HEK293 (cell line): ENCODE results near the gene ABLIM2.
A peak's percentile ranks its signal among the peaks of the same experiment; 100 is the strongest.

Experiments used
- CTCF ChIA-PET: fragments of 350-600 bp; formaldehyde crosslinking; extraction: SDS; loops from one replicate; lab custom pipeline; 2021; ENCODE audit warnings: antibody characterized with exemption; lab: Yijun Ruan, JAX
- POLR2A ChIA-PET: fragments of 300-600 bp; formaldehyde crosslinking; extraction: SDS; loops from one replicate; lab custom pipeline; 2020; ENCODE audit warnings: antibody characterized with exemption, inconsistent platforms; lab: Yijun Ruan, JAX
- H3K27ac ChIP-seq: fragments of 200-500 bp; sonication (Bioruptor generic); 2 replicates; pipeline ENCODE4 v1.5.1; 2014; ENCODE audit warnings: low read depth, low read length, control low read depth, inconsistent platforms; ENCODE audit errors: extremely low read depth
- H3K36me3 ChIP-seq, 2 experiments: fragments of 200-500 bp in 1 of 2; sonication (Bioruptor generic) in 1 of 2; 1 replicate in 1 of 2; 2 replicates in 1 of 2; pipeline ENCODE4 v1.5.1; 2014 to 2017; ENCODE audit warnings: inconsistent platforms in 2 of 2, low read length in 2 of 2; ENCODE audit not compliant: control insufficient read depth in 2 of 2, insufficient read depth in 1 of 2
- H3K4me1 ChIP-seq: fragments of 200-500 bp; sonication (Bioruptor generic); 2 replicates; pipeline ENCODE4 v1.5.1; 2014; ENCODE audit warnings: mild to moderate bottlenecking, low read length, inconsistent platforms; ENCODE audit not compliant: control insufficient read depth, insufficient read depth
- H3K4me3 ChIP-seq: 2 replicates; pipeline ENCODE4 v1.5.1; 2011; ENCODE audit warnings: low read depth, mild to moderate bottlenecking, control low read depth, low read length, moderate library complexity
- H3K9me3 ChIP-seq: fragments of 200-500 bp; sonication (Bioruptor generic); 2 replicates; pipeline ENCODE4 v1.5.1; 2014; ENCODE audit warnings: low read depth, low read length, inconsistent platforms; ENCODE audit not compliant: control insufficient read depth, insufficient read depth
- EGR2 ChIP-seq: fragments of 450-650 bp; formaldehyde crosslinking; IDR thresholded peaks from 2 replicates; pipeline ENCODE4 v1.5.1; 2016; ENCODE audit warnings: low read depth, missing biosample characterization, missing genetic modification characterization
- FEZF1 ChIP-seq: fragments of 450-650 bp; formaldehyde crosslinking; IDR thresholded peaks from 2 replicates; pipeline ENCODE4 v1.5.1; 2016; ENCODE audit warnings: missing biosample characterization, missing genetic modification characterization
- GLI2 ChIP-seq: fragments of 450-650 bp; formaldehyde crosslinking; IDR thresholded peaks from 2 replicates; pipeline ENCODE4; 2017; ENCODE audit warnings: missing biosample characterization, missing genetic modification characterization, low read depth, borderline replicate concordance
- GLIS1 ChIP-seq: fragments of 450-650 bp; formaldehyde crosslinking; IDR thresholded peaks from 2 replicates; pipeline ENCODE4 v1.5.1; 2016; ENCODE audit warnings: missing biosample characterization, missing genetic modification characterization
- HOXC10 ChIP-seq: sonication (generic); formaldehyde crosslinking; IDR thresholded peaks from 2 replicates; pipeline ENCODE4 v1.8.1; 2023; ENCODE audit warnings: mild to moderate bottlenecking, missing genetic modification reagents
- OSR2 ChIP-seq: fragments of 450-650 bp; formaldehyde crosslinking; IDR thresholded peaks from 2 replicates; pipeline ENCODE4 v1.5.1; 2016; ENCODE audit warnings: missing biosample characterization, missing genetic modification characterization
- RBAK ChIP-seq: fragments of 450-650 bp; formaldehyde crosslinking; IDR thresholded peaks from 2 replicates; pipeline ENCODE4 v1.5.1; 2016; ENCODE audit warnings: missing biosample characterization, missing genetic modification characterization
- SP2 ChIP-seq: fragments of 450-650 bp; formaldehyde crosslinking; IDR thresholded peaks from 2 replicates; pipeline ENCODE4 v1.5.1; 2016; ENCODE audit warnings: missing biosample characterization, missing genetic modification characterization
- ZFHX2 ChIP-seq: fragments of 450-650 bp; formaldehyde crosslinking; conservative IDR thresholded peaks from 2 replicates; pipeline ENCODE4 v1.5.1; 2016; ENCODE audit warnings: missing biosample characterization, missing genetic modification characterization
- ZIC2 ChIP-seq: fragments of 450-650 bp; formaldehyde crosslinking; IDR thresholded peaks from 2 replicates; pipeline ENCODE4 v1.5.1; 2016; ENCODE audit warnings: missing biosample characterization, missing genetic modification characterization
- ZNF114 ChIP-seq: fragments of 450-650 bp; formaldehyde crosslinking; IDR thresholded peaks from 2 replicates; pipeline ENCODE4 v1.5.0; 2017; ENCODE audit warnings: missing biosample characterization, missing genetic modification characterization
- ZNF155 ChIP-seq: fragments of 450-650 bp; formaldehyde crosslinking; IDR thresholded peaks from 2 replicates; pipeline ENCODE4 v1.5.1; 2016; ENCODE audit warnings: missing biosample characterization, missing genetic modification characterization
- ZNF175 ChIP-seq: fragments of 450-650 bp; formaldehyde crosslinking; IDR thresholded peaks from 2 replicates; pipeline ENCODE4 v1.5.1; 2016; ENCODE audit warnings: missing biosample characterization, missing genetic modification characterization
- ZNF266 ChIP-seq: fragments of 450-650 bp; formaldehyde crosslinking; IDR thresholded peaks from 2 replicates; pipeline ENCODE4 v1.5.1; 2016; ENCODE audit warnings: missing biosample characterization, missing genetic modification characterization, low read depth
- ZNF292 ChIP-seq: fragments of 450-650 bp; formaldehyde crosslinking; IDR thresholded peaks from 2 replicates; pipeline ENCODE4 v1.5.1; 2016; ENCODE audit warnings: low read depth, missing biosample characterization, missing genetic modification characterization, borderline replicate concordance
- ZNF311 ChIP-seq: fragments of 450-650 bp; formaldehyde crosslinking; IDR thresholded peaks from 2 replicates; pipeline ENCODE4 v1.5.1; 2017; ENCODE audit warnings: missing biosample characterization, missing genetic modification characterization, borderline replicate concordance
- ZNF433 ChIP-seq: fragments of 450-650 bp; formaldehyde crosslinking; IDR thresholded peaks from 2 replicates; pipeline ENCODE4 v1.5.1; 2016; ENCODE audit warnings: missing biosample characterization, missing genetic modification characterization, low read depth
- ZNF473 ChIP-seq: fragments of 450-650 bp; formaldehyde crosslinking; IDR thresholded peaks from 2 replicates; pipeline ENCODE4 v1.5.1; 2017; ENCODE audit warnings: missing biosample characterization, missing genetic modification characterization
- ZNF48 ChIP-seq: fragments of 450-650 bp; formaldehyde crosslinking; IDR thresholded peaks from 2 replicates; pipeline ENCODE4 v1.5.1; 2016; ENCODE audit warnings: missing biosample characterization, missing genetic modification characterization
- ZNF514 ChIP-seq: fragments of 450-650 bp; formaldehyde crosslinking; IDR thresholded peaks from 2 replicates; pipeline ENCODE4 v1.5.1; 2016; ENCODE audit warnings: missing biosample characterization, missing genetic modification characterization
- ZNF561 ChIP-seq: fragments of 450-650 bp; IDR thresholded peaks from 2 replicates; pipeline ENCODE4 v1.5.1; 2018; ENCODE audit warnings: missing biosample characterization, missing genetic modification characterization, borderline replicate concordance
- ZNF585B ChIP-seq: fragments of 450-650 bp; formaldehyde crosslinking; IDR thresholded peaks from 2 replicates; pipeline ENCODE4 v1.5.1; 2016; ENCODE audit warnings: missing biosample characterization, missing genetic modification characterization
- ZNF600 ChIP-seq: fragments of 450-650 bp; formaldehyde crosslinking; IDR thresholded peaks from 2 replicates; pipeline ENCODE4 v1.5.1; 2016; ENCODE audit warnings: missing biosample characterization, missing genetic modification characterization
- ZNF777 ChIP-seq: fragments of 450-650 bp; formaldehyde crosslinking; IDR thresholded peaks from 2 replicates; pipeline ENCODE4 v1.5.1; 2017; ENCODE audit warnings: missing biosample characterization, missing genetic modification characterization, borderline replicate concordance
- ZSCAN23 ChIP-seq: fragments of 450-650 bp; formaldehyde crosslinking; IDR thresholded peaks from 2 replicates; pipeline ENCODE4 v1.5.1; 2016; ENCODE audit warnings: missing biosample characterization, missing genetic modification characterization
- TF ChIP-seq, protein P1 (sequence below): fragments of 450-650 bp; formaldehyde crosslinking; optimal IDR thresholded peaks from 2 replicates; pipeline ENCODE3; 2016; ENCODE audit warnings: missing biosample characterization, mild to moderate bottlenecking, missing genetic modification characterization
- TF ChIP-seq, protein P2 (sequence below): fragments of 450-650 bp; formaldehyde crosslinking; IDR thresholded peaks from 2 replicates; pipeline ENCODE4 v1.5.1; 2016; ENCODE audit warnings: missing biosample characterization, missing genetic modification characterization
- TF ChIP-seq, protein P3 (sequence below): fragments of 450-650 bp; formaldehyde crosslinking; IDR thresholded peaks from 2 replicates; pipeline ENCODE4 v1.5.1; 2016; ENCODE audit warnings: missing biosample characterization, missing genetic modification characterization
- TF ChIP-seq, protein P4 (sequence below): fragments of 450-650 bp; formaldehyde crosslinking; IDR thresholded peaks from 2 replicates; pipeline ENCODE4; 2016; ENCODE audit warnings: missing biosample characterization, missing genetic modification characterization

Gene ABLIM2

DNA sequence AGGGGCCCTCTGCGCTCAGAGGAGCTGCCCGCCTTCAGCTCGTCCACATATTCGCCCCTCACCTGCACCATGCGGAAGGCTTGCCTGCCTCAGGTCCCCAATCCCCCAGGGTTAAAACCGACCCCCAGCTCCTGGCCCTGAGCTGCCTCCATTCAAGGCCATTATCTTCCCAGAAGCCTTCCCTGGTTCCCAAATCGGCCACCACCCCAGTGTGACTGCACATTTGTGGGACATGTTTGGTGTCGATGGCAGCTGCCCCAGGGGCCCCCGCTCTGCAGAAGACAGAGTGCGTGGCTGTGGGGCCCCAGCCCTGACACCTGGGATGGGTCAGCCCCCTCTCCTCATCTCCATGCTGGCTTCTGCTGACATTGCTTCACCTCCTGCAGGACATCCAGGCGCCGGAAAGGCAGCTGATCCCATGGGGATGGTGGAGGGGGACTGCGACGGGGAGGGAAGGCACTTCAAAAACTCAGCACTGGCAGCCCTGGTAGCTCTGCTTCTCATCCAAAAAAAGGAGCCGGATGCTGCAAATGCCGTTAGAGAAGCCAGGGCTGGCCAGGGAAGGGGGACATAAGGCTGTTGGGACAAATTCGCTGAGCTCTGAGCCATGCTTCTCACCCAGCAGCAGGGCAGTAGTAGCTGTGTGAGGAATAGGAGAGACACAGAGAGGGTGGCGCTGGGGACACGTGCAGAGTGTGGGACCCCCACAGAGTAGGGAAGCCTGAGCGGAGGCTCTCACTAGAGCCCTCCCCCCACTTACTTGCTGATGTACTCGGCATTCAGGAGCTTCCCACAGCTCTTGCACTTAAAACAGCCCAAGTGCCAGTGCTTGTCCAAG, 78.5 kb downstream of the ABLIM2 start:
- peak; percentile 24; the same call in 1 of the 2 replicates for TF ChIP-seq ZIC2 (tag by site-specific recombination)
- no peak for TF ChIP-seq ZNF514 (tag by site-specific recombination)
- H3K9me3 ChIP-seq, result no peaks in the 10 kb centered on the region
- no peak overlapping the region for H3K27ac ChIP-seq
- POLR2A ChIA-PET, result no interaction called here
- no peaks in the 10 kb centered on the region for H3K36me3 ChIP-seq
- H3K4me1 ChIP-seq, result no peaks in the 10 kb centered on the region
- CTCF ChIA-PET, result no interaction called here
- H3K4me3 ChIP-seq, result no peak overlapping the region

DNA sequence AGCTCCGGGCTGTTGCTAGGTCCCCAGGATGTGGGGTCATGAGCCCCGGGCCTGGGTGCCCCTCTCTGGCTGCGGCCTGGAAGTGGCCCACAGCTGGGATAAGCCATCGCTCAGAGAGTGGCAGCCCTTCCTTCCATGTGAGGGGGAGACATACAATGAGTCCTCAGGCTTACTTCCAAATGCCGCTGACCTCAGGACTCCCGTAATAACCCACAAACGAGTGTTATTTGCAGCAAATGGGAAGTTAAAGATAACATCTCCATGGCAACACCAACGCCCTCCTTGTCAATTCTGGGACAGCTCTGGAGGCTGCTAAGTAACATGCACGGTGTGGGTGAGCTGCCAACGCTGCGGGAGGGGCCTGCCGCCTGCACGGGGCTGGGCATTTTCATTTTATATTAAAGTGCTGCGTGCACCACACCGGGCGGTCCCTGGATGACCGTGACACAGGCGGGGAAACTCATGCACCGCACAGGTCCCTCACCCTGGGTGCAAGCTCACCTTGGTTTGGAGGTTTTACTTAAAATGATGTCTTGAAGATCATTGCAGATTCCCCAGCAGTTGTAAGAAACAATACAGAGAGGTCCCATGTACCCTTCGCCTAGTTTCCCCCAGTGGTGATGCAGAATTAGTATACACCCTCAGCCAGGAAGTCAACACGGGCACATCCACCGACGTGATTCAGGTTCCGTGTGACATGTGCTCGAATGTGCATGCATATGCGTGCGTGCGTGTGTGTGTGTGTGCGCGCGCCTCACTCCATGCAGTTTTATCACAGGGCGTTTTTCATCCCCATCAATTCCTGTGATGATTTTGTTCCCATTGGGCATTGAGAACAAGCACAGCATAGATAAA, 79.4 kb downstream of the ABLIM2 start:
- POLR2A ChIA-PET, result interaction anchor here (0.5 kb wide), 1 partner anchor 329 kb away, joined by 3 read pairs; no protein-coding TSS in a partner anchor
- Histone ChIP-seq H3K9me3 (no peaks in the 10 kb centered on the region), H3K27ac (no peak overlapping the region), H3K4me1 (no peaks in the 10 kb centered on the region), H3K36me3 (no peaks in the 10 kb centered on the region), H3K4me3 (no peak overlapping the region)
- CTCF ChIA-PET, result no interaction called here
- TF ChIP-seq, protein P1, sequence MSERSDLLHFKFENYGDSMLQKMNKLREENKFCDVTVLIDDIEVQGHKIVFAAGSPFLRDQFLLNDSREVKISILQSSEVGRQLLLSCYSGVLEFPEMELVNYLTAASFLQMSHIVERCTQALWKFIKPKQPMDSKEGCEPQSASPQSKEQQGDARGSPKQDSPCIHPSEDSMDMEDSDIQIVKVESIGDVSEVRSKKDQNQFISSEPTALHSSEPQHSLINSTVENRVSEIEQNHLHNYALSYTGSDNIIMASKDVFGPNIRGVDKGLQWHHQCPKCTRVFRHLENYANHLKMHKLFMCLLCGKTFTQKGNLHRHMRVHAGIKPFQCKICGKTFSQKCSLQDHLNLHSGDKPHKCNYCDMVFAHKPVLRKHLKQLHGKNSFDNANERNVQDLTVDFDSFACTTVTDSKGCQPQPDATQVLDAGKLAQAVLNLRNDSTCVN (tag by site-specific recombination), result no peak
- no peak for TF ChIP-seq RBAK (tag by site-specific recombination)
- TF ChIP-seq ZNF311 (tag by site-specific recombination), result no peak
- TF ChIP-seq HOXC10 (CRISPR knock-in tag), result no peak
- peak; percentile 83 for TF ChIP-seq FEZF1
- TF ChIP-seq SP2 (tag by site-specific recombination), result 0 out of 2 replicates have a peak, but pooled peaks have one; percentile 15
- no peak for TF ChIP-seq ZNF561 (tag by site-specific recombination)
- TF ChIP-seq, protein P2, sequence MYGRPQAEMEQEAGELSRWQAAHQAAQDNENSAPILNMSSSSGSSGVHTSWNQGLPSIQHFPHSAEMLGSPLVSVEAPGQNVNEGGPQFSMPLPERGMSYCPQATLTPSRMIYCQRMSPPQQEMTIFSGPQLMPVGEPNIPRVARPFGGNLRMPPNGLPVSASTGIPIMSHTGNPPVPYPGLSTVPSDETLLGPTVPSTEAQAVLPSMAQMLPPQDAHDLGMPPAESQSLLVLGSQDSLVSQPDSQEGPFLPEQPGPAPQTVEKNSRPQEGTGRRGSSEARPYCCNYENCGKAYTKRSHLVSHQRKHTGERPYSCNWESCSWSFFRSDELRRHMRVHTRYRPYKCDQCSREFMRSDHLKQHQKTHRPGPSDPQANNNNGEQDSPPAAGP (tag by site-specific recombination), result no peak
- TF ChIP-seq, protein P3, sequence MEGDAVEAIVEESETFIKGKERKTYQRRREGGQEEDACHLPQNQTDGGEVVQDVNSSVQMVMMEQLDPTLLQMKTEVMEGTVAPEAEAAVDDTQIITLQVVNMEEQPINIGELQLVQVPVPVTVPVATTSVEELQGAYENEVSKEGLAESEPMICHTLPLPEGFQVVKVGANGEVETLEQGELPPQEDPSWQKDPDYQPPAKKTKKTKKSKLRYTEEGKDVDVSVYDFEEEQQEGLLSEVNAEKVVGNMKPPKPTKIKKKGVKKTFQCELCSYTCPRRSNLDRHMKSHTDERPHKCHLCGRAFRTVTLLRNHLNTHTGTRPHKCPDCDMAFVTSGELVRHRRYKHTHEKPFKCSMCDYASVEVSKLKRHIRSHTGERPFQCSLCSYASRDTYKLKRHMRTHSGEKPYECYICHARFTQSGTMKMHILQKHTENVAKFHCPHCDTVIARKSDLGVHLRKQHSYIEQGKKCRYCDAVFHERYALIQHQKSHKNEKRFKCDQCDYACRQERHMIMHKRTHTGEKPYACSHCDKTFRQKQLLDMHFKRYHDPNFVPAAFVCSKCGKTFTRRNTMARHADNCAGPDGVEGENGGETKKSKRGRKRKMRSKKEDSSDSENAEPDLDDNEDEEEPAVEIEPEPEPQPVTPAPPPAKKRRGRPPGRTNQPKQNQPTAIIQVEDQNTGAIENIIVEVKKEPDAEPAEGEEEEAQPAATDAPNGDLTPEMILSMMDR (tag by site-specific recombination), result no peak
- TF ChIP-seq ZNF266, result no peak
- TF ChIP-seq ZNF155 (tag by site-specific recombination), result no peak
- no peak for TF ChIP-seq ZNF433 (tag by site-specific recombination)
- TF ChIP-seq OSR2 (tag by site-specific recombination), result peak; percentile 61
- peak; percentile 72 for TF ChIP-seq ZFHX2 (tag by site-specific recombination)
- no peak for TF ChIP-seq ZNF175
- peak; percentile 61; the same call in 1 of the 2 replicates for TF ChIP-seq GLIS1 (tag by site-specific recombination)
- no peak for TF ChIP-seq ZNF585B (tag by site-specific recombination)
- TF ChIP-seq, protein P4, sequence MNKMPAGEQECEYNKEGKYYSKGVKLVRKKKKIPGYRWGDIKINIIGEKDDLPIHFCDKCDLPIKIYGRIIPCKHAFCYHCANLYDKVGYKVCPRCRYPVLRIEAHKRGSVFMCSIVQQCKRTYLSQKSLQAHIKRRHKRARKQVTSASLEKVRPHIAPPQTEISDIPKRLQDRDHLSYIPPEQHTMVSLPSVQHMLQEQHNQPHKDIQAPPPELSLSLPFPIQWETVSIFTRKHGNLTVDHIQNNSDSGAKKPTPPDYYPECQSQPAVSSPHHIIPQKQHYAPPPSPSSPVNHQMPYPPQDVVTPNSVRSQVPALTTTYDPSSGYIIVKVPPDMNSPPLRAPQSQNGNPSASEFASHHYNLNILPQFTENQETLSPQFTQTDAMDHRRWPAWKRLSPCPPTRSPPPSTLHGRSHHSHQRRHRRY (tag by site-specific recombination), result no peak
- peak; percentile 31; the same call in 1 of the 2 replicates for TF ChIP-seq ZNF600 (tag by site-specific recombination)
- no peak for TF ChIP-seq ZNF114 (tag by site-specific recombination)
- no peak for TF ChIP-seq ZNF777 (tag by site-specific recombination)
- peak; percentile 81 for TF ChIP-seq EGR2 (tag by site-specific recombination)
- TF ChIP-seq GLI2 (tag by site-specific recombination), result no peak
- no peak for TF ChIP-seq ZNF48
- TF ChIP-seq ZSCAN23 (tag by site-specific recombination), result no peak
- no peak for TF ChIP-seq ZNF473 (tag by site-specific recombination)
- no peak for TF ChIP-seq ZNF292 (tag by site-specific recombination)
